HG02763 (cell line): ENCODE data around the gene MRPL18.
A peak's percentile ranks its signal among the peaks of the same experiment; 100 is the strongest.
"Not testable (repeated sequence)": the region's sequence is repeated elsewhere in the genome, so short reads cannot be mapped to it uniquely, and the experiment has no call there.

ENCODE experiments used
- ATAC-seq: cut with Tn5 transposase; IDR thresholded peaks from one replicate; pipeline ENCODE4 v1.9.1; 2021; ENCODE audit warnings: mild to moderate bottlenecking, moderate library complexity; ENCODE audit not compliant: unreplicated experiment

Gene MRPL18

DNA sequence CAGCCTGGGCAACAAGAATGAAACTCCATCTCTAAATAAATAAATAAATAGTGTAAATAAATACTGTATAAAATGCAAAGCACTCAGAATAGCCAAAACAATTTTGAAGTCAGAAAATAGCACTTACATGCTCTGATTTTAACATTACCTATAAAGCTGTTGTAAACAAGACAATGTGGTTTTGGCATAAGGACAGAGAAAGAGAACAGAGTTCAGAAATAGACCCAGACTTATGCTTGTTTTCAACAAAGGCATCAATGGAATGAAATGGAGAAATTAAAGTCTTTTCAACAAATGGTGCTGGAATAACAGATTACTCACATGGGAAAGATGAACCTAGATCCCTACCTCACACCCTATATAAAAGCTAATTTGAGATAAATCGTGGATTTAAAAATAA, 18.1 kb upstream of the MRPL18 start:
- no peak for ATAC-seq

DNA sequence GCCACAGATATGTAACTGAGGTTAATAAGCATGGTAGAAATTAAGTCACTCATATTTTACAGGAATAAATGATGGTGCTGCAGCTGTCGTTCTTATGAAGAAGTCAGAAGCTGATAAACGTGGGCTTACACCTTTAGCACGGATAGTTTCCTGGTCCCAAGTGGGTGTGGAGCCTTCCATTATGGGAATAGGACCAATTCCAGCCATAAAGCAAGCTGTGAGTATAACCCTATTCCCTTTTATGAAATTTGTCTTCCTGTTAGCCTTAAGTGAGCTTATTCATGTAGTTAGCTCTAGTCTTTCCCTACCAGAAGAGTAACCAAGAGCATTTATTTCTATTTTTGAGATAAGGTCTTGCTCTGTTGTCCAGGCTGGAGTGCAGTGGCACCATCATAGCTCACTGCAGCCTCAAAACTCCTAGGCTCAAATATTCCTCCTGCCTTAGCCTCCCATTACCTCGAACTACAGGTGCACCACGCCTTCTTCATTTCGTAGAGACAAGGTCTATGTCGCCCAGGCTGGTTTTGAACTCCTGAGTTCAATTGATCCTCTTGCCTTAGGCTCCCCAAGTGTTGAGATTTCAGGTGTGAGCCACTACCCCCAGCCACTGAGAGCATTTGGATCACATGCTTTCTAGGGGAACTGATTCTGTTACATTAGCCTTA, 12.9 kb upstream of the MRPL18 start:
- ATAC-seq, result no peak

DNA sequence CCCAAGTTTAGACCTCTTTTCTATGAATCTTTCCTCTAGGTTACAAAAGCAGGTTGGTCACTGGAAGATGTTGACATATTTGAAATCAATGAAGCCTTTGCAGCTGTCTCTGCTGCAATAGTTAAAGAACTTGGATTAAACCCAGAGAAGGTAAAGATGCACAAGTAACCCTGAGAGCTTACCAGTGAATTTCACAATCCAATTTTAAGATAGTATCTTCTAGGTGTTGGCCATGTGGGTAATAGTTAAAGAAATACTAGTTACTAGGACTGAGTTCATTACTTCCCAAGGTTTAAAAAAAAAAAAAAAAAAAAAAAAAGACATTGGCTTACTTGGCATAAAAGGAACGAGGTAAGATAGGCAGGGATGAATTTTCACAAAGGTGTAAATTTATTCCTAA, 12.1 kb upstream of the MRPL18 start:
- no peak for ATAC-seq

DNA sequence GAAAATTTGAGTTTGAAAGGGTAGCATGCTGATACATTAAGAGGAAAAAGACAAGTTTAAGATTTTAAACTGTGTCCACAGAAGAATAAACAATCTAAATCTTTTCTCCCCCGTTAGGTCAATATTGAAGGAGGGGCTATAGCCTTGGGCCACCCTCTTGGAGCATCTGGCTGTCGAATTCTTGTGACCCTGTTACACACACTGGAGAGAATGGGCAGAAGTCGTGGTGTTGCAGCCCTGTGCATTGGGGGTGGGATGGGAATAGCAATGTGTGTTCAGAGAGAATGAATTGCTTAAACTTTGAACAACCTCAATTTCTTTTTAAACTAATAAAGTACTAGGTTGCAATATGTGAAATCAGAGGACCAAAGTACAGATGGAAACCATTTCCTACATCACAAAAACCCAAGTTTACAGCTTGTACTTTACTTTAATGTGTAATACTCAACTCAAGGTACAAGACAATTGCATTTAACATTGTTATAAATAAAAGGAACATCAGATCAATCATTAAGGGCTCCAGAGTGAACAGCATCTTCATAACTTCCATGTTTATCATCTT, 11.6 kb upstream of the MRPL18 start:
- ATAC-seq, result no peak

- no peak for ATAC-seq
Observed at GRCh38 chr6:159788276-159788675, 2.0 kb upstream of the MRPL18 start.

- ATAC-seq, result no peak
Observed at GRCh38 chr6:159788753-159789376, 1.4 kb upstream of the MRPL18 start.

DNA sequence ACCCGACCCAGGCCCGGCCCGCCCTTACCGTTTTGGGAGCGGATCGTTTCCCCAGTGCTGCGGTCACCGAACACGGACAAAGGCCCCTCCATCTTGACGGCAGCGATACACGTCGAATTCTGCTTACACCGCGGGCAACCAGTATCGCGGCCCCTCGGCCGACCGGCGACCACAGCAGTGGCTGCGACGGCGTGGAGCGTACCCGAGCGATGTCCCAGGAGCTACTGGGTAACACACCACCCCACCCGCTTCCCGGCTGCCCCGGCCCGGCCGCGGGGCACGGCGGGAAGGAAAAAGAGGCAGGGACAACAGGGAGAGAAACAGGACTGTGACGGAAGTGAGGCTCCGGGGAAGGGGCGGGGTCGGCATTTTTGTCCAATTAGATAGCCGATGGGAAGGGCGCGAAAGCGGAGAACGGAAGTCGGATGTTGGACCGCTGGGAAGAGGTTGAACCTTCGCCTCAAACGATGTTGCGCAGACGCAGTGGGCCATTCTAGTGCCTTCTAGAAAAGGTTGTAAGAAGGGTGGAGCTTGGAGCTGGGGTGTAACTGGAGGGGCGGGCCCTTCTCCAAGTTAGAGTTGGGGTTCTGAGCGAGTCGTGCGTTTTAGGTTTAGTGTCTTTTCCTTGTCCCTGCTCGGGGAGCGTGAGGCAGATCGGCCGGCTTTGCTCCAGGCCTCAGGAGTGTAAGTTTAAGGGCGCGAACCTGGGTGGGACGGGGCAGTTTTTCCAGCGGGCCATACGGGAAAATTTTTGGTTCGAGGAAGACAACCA, 704 bp upstream of the MRPL18 start, which contains the start of gene TCP1:
Gene TCP1 (minus strand): TSS at position 226 of the 772 bp plus-strand sequence. CDS start 134 bp downstream, at position 92.
- ATAC-seq, result peak; percentile 70

DNA sequence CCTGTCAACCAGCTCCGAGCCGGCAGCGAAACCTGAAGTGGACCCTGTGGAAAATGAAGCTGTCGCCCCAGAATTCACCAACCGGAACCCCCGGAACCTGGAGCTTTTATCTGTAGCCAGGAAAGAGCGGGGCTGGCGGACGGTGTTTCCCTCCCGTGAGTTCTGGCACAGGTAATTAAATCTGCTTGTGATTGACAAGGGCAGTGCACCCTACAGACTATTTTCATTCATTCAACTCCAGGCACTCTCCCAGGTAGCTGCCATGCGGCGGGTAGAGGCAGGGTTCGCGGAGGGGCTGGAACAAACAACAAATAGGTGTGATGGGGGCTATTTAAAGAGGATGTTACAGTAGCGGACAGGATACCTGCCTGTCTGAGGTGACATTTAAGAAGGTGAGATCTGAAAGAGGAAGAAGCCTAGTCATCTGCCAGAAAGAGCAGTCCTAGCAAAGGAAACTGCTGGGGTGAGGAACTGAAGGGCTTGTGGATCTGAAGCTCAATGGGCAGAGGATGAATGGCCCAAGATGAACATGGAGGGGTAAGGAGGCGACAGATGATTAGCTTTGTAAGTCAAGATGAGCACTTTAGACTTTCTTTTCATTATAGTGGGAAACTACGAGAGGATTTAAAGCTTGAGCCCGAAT, 810 bp downstream of the MRPL18 start:
- no peak for ATAC-seq

- not testable (repeated sequence) for ATAC-seq
Observed at GRCh38 chr6:159794976-159795375, 4.7 kb downstream of the MRPL18 start.

GRCh38 chr6:159797554-159797953, 7.3 kb downstream of the MRPL18 start:
- ATAC-seq, result no peak

GRCh38 chr6:159800141-159800865, 10.0 kb downstream of the MRPL18 start, which contains the start of gene PNLDC1:
Gene PNLDC1, plus strand, starts transcription at chr6:159800276. Its CDS starts 32 bp downstream, at chr6:159800308.
- ATAC-seq, result no peak

DNA sequence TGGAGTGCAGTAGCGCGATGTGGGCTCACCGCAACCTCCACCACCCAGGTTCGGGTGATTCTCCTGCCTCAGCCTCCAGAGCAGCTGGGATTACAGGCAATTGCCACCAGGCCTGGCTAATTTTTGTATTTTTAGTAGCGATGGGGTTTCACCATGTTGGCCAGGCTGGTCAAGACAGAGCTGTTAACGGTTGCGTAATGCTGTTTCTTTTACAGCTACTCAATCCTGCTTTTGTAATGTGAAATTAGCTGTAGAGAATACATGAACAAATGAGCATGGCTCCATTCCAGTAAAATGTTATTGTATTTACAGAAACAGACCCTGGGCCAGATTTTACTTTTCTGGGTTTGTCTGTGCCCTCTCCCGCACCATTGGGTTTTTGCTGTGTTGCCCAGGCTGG, 11.7 kb downstream of the MRPL18 start:
- no peak for ATAC-seq

GRCh38 chr6:159804504-159804903, 14.2 kb downstream of the MRPL18 start:
- no peak for ATAC-seq

DNA sequence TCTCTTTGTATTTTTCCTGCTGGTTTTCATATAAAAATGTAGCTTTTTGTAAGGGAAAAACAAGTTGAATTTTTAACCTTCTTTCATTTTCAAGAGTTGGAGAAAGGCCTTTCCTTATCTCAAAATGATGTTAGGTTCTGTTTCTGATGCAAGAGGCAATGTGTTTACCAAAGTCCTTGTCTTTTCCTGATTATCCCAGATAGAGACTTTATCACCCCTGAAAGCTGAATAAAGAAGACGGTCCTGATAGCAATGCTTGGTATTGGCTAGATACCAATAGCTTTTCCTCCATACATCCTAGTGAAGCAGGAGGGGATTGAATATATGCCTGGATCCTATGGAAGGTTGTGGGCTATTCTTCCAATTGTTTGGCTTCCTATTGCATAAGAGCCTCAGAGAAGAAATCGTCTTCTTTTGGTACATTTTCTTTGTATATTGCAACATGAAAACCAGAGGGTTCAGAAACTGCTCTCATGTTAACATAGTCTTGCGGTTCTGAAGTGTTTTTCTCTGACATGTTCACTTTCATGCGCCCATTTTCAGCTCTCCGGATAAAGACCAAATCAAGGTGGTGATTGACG, 15.3 kb downstream of the MRPL18 start:
- no peak for ATAC-seq

DNA sequence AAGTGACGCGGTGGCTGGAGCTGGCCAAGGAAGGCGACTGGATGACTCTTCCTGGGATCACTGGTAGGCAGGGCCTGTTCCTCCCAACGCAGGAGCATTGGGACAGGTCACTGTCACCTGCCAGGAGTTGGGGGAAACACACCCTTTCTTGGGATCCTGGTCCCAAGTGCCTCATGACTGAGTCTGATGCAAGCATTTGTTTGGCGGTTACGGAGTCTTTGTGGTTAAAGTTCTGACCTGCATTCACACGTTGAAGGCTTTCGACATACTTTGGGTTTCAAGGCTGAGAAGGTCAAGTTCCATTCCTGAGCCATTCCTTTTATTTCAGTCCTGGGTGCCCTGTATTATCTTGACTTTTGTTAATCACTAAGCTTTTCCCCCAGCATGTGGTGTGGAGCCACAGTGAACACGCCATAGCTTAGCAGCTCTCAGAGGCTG, 15.8 kb downstream of the MRPL18 start:
- no peak for ATAC-seq

DNA sequence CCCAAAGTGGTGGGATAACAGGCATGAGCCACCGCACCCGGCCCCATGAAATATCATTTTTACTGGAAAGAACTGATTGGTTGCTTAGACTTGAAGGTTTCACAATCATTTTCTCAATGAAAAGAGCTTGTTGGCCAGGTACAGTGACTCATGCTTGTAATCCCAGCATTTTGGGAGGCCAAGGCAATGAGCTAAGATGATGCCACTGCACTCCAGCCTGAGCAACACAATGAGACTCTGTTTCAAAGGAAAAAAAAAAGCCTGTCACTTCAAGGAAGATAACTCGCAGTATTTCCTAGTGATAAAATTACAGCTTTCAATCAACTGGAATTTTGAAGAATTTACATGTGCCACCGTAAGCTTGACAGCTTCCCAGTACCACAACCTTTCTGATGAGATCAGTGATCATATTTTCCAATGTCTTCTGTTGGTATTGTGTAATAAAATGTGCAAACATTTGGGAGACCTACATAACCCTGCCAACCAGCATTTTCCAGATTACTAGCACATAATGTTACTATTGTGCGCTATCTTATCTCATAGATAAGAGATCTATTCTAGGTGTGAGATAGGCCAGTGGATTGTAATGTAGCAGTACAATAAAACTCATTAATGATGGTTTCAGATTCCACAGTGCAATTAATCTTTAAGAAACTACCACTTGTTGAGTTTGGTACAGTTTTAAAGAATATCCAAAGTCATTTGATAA, 17.0 kb downstream of the MRPL18 start:
- no peak for ATAC-seq

- ATAC-seq, result no peak
Observed at GRCh38 chr6:159808647-159809046, 18.4 kb downstream of the MRPL18 start.

- ATAC-seq, result no peak
Observed at GRCh38 chr6:159809149-159809548, 18.9 kb downstream of the MRPL18 start.

DNA sequence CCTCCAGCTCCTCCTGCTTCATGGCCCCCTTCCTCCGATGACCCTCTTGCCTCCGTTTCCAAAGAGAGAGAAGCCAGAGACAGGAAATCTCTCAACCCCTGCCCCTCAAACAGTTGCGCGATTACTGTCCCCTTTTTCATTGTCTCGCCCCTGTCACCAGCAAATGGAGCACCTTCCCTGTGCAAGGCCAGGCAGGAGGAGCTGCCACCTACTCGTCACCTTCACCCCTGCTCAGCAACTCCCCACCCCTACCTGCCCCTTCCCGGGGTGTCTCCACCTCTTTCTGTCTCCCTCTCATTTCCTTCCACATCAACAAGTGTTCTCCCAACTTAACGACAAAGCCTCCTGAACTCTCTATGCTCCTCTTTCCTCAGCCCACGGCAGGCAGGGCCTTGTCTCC, 23.5 kb downstream of the MRPL18 start:
- no peak for ATAC-seq
